Non-pigmented ciliary epithelial cell (primary cell): ENCODE data around the gene ERCC2.

Experiments
- DNase-seq: peaks from one replicate; pipeline ENCODE4 v3.0.0-alpha.2; 2010; ENCODE audit warnings: low read depth

ERCC2 gene

GRCh38 chr19:45303269-45304060 lies 66.9 kb downstream of the ERCC2 start:
- no peak for DNase-seq

- DNase-seq: no peak
These were observed 68.0 kb downstream of the ERCC2 start for GRCh38 chr19:45302416-45302815.
